HT1080 (cell line): Measurements from ENCODE around the gene GRAMD2B. TPM values are rescaled to one million over a fixed set of nuclear protein-coding genes. Genes with fewer than 3 reads are reported as not detected.
"Not testable (repeated sequence)": the region's sequence is repeated elsewhere in the genome, so short reads cannot be mapped to it uniquely, and the experiment has no call there.

Experiments
- DNase-seq: peaks from one replicate; pipeline ENCODE4 v3.0.0-alpha.2; 2015; ENCODE audit warnings: low read depth
- polyA plus RNA-seq, 2 experiments: library from polyadenylated mRNA; depleted of rRNA; stranded (reverse); fragments of >200 nt; gene quantifications; 2 replicates each; pipeline ENCODE4 v1.2.3, GENCODE V29; 2015
- total RNA-seq: library from RNA; depleted of rRNA; stranded (reverse); fragments of >200 nt; shearing (Covaris generic); gene quantifications from 2 replicates; pipeline ENCODE4 v1.2.3, GENCODE V29; 2014; rRNA removed

The GRAMD2B gene, protein sequence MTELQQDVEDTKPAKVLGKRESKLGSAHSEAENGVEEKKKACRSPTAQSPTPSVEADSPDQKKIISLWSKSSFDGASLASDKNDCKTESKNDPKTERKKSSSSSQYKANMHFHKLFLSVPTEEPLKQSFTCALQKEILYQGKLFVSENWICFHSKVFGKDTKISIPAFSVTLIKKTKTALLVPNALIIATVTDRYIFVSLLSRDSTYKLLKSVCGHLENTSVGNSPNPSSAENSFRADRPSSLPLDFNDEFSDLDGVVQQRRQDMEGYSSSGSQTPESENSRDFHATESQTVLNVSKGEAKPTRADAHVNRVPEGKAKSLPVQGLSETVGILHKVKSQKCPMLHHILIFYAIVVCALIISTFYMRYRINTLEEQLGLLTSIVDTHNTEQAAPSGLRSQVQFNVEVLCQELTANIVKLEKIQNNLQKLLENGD
- 5.2 and 8.1 TPM in 2 replicates for total RNA-seq
- polyA plus RNA-seq (2015; cell fraction: cytosol; rRNA removed): 4.8 and 6.3 TPM in 2 replicates
- 5.7 and 6.6 TPM in 2 replicates for polyA plus RNA-seq (2015; cell fraction: nucleus; rRNA removed)

DNA sequence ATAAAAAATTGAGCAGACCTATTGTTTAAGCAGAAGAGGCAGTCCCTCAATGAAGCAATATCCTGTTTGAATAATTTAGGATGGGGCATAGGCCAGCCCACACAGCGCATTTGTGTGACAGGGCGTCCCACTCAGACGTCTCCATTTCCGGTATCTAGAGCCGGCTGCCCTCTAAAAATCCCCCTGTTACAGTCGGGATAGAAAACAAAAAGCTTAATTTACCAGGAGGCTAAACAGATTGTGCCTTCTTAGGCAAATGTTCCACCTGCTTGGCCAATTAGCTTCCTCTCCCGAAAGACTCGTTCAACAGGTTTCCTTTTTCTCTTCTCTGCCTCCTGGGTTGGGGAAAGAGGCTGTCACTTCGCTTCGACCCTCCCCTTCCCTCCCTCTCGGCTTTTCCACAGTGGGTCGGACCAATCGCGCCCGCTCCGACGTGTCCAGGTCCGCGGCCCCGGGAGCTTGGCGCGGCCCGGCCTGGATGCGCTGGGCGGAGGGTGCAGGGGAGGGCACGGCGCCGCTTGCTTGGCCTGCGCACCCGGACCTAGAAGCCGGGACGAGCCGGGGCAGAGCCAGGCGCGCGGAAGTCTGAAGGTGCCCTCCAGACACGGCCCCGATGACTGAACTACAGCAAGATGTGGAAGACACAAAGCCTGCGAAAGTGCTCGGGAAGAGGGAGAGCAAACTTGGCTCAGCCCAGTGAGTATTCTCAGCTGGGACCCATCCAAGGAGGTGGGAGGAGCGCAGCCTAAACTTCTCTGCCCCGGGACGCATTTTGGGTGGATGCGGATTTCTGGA, at the start of gene GRAMD2B:
TSS of gene GRAMD2B (plus strand) at position 416 of the 795 bp plus-strand sequence. CDS start at position 614, 198 bp downstream.
- peak; percentile 86 for DNase-seq

GRCh38 chr5:126374109-126374416, 49.1 kb upstream of the GRAMD2B start:
- no peak for DNase-seq

DNA sequence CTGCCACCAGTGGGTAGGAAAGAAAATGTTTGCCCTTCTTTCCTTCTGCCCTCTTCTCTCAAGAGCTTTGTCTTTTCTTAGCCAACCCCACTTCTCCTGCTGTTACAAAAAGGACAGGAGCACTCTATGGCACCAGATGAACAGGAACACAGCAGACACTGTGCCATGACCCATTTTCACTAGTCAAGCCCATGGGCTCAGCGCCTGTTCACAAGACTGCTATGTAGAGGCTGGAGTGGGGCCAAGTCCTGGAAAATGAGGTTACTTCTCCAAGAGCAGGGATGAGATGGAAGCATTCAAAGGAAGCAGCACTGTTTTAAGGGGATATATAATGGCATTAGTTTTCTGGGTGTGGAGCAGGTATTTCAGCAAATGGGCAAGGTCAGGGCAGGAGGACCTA, 46.8 kb upstream of the GRAMD2B start:
- DNase-seq: no peak

GRCh38 chr5:126377424-126377823, 45.8 kb upstream of the GRAMD2B start:
- no peak for DNase-seq

DNA sequence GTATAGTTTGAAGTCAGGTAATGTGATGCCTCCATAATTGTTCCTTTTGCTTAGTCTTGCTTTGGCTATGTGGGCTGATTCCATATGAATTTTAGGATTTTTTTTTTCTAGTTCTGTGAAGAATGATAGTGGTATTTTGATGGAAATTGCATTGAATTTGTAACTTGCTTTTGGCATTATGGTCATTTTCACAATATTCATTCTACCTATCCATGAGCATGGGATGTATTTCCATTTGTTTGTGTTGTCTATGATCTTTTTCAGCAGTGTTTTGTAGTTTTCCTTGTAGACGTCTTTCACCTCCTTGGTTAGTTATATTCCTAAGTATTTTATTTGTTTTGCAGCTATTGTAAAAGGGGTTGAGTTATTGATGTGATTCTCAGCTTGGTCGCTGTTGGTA, 42.9 kb upstream of the GRAMD2B start:
- not testable (repeated sequence) for DNase-seq

- peak; percentile 59 for DNase-seq
These were observed 40.0 kb upstream of the GRAMD2B start for GRCh38 chr5:126383246-126383645.

DNA sequence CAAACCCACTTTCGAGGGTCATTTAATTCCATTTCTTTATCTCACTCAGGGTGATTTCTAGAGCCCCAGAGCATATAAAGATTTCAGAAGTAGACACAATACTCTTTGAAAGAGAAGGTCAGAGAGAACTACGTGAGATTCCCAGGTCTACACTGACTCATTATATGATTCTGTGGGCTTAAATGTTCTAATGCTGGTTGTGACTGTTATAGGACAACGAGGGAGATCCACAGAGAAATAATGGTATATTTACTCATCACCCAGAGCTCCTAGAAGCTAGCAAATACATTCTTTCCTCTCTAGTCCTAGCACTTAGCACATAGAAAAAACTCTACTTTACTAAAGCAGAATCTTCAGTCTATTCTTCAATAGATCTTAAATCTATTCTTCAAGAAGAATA, 39.4 kb upstream of the GRAMD2B start:
- no peak for DNase-seq

DNA sequence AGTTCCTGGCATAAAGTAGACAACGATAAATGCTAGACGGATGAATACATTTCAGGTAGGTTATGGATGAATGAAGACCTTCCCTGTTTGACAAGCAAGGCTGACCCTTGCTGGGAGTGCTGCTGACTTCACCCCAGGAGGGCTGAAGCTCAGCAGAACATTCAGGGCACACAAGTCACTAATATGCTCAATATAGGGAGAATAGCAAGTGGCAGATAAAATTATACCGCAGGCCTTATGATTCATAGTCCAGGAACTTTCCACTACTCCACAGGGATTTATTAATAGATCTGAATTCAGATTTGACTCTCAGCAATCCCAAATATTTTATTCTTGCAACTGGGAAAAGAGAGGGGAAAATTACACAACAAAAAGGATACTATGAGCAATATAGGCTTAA, 38.2 kb upstream of the GRAMD2B start:
- DNase-seq: peak; percentile 86

- DNase-seq: no peak
These were observed 37.4 kb upstream of the GRAMD2B start for GRCh38 chr5:126385524-126386502.

DNA sequence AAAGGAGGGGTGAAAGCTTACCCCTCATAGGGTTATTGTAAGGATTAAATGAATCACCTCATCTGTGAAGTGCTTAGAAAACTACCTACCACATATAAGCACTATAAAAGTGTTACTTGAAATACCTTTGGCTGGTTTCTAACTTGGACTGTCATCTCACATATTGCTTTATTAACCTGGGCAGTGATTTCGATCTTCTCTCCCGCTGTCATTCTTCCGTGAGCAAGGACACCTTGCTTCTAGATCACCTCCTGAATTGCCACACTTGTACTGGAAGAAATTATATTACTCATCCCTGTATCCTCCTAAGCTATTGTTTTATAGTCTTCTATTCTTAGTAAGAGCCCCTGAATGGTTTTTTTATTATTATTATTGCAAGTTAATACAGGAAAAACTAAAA, 34.0 kb upstream of the GRAMD2B start:
- no peak for DNase-seq

DNA sequence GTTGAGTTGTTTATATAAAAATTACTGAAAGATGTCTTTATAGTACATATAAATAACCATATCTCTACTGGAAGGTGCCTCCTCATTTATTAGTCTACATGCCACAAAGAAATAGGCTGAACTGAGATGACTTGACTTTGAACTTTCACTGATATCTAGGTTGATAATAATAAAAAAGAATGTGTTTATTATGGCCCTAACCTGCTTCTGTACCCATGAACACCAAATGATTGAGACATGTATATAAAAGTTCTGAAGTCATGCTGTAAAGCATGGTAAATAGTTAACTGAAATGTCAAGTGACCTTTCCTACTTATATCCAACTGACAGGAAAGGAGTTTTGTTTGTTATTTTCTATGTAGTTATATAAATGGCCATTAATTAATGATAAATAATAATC, 33.2 kb upstream of the GRAMD2B start:
- no peak for DNase-seq

DNA sequence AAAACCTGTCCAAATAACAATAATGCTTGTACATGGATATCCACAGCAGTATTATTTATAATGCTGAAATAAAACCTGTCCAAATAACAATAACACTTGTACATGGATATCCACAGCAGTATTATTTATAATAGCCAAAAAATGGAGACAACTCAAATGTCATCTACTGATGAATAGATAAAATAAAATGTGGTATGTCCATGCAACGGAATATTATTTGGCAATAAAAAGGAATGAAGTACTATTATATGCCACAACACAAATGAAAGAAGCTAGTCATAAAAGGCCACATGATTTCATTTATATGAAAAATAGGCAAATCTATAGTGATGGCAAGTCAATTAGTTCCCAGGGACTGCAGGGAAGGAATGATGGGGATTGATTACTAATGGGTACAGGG, 31.8 kb upstream of the GRAMD2B start:
- DNase-seq: no peak

- DNase-seq: no peak
These were observed 28.9 kb upstream of the GRAMD2B start for GRCh38 chr5:126394211-126394788.

GRCh38 chr5:126395198-126395597, 28.0 kb upstream of the GRAMD2B start:
- DNase-seq: no peak

GRCh38 chr5:126395605-126396004, 27.6 kb upstream of the GRAMD2B start:
- DNase-seq: no peak

DNA sequence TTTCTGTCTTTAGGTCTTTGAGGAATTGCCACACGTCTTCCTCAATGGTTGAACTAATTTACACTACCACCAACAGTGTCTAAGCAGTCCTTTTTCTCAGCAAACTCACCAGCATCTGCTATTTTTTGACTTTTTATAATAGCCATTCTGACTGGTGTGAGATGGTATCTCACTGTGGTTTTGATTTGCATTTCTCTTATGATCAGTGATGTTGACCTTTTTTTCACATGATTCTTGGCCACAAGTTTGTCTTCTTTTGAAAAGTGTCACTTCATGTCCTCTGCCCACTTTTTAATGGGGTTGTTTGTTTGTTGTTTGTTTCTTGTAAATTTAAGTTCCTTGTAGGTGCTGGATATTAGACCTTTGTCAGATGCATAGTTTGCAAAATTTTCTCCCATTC, 26.5 kb upstream of the GRAMD2B start:
- DNase-seq: not testable (repeated sequence)

GRCh38 chr5:126398791-126399190, 24.4 kb upstream of the GRAMD2B start:
- no peak for DNase-seq

GRCh38 chr5:126400621-126401251, 22.5 kb upstream of the GRAMD2B start:
- no peak for DNase-seq

DNA sequence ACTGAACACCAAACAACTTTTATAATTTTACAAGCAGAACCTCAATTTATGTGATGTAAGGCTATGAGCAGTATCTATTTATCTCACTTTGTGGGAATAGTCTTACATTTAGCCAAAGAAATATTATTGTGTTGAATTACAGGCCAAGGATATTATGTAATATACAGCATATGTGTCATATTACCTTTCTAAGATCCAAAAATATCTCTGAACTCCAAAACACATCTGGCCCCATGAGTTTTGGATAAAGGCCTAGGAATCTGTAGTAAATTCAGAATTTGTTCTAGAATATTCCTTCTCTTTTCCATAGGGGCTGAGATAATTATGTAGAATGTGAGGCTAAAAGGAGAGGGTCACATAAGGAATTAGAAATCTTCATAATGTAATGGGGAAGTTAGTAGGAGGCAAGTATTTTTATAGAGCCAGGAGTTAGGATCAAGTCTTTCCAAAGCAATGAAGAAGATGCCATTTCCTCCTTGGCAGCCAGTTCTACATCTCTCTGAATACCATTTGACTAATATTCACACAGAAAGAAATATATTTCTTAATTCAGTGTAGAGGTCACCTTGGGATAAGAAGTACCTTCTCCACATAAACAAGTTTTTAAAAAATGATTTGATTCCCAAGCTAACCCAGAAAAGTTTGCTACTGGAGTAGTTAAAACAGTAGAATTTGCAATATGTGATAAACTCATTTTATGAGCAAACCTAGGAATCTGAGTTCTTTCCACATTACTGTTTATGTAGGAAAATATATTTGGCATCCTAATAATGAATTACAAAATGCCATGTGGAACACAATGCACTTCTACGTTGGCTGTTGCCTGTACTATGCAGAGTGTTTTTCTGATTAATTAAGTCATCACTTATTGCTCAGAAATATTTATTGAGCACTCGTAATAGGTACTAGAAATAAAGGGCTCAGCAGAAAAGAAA, 20.3 kb upstream of the GRAMD2B start:
- DNase-seq: no peak
